Mesendoderm (in vitro differentiated cells): Measurements from ENCODE around the gene NINJ1.
"Not testable (repeated sequence)": the region's sequence is repeated elsewhere in the genome, so short reads cannot be mapped to it uniquely, and the experiment has no call there.

Experiments
- DNase-seq: peaks from one replicate; pipeline ENCODE4 v3.0.0; 2013
- H2AK5ac ChIP-seq: 2 replicates; pipeline ENCODE4 v1.6.1; 2013; ENCODE audit warnings: low read length, inconsistent platforms
- H2BK120ac ChIP-seq: 2 replicates; pipeline ENCODE4 v1.6.1; 2013; ENCODE audit warnings: low read depth, mild to moderate bottlenecking, low read length, moderate library complexity, mixed read lengths
- H2BK15ac ChIP-seq: replicated peaks from 2 replicates; pipeline ENCODE4 v1.6.1; 2013; ENCODE audit warnings: low read depth, mild to moderate bottlenecking, moderate library complexity
- H2BK5ac ChIP-seq: 2 replicates; pipeline ENCODE4 v1.6.1; 2013; ENCODE audit warnings: low read length, inconsistent platforms
- H3K18ac ChIP-seq: 2 replicates; pipeline ENCODE4 v1.6.1; 2013; ENCODE audit warnings: mild to moderate bottlenecking, low read length, mixed read lengths
- H3K23ac ChIP-seq: one replicate; pipeline ENCODE4 v1.6.1; 2013; ENCODE audit warnings: low read length
- H3K27ac ChIP-seq: 2 replicates; pipeline ENCODE4 v1.5.1; 2013; ENCODE audit warnings: low read depth, mild to moderate bottlenecking, inconsistent platforms, low read length, moderate library complexity
- H3K27me3 ChIP-seq: 2 replicates; pipeline ENCODE4 v1.6.1; 2013; ENCODE audit warnings: low read length, control low read depth, mild to moderate bottlenecking, inconsistent platforms; ENCODE audit not compliant: insufficient read depth, poor library complexity
- H3K36me3 ChIP-seq: 2 replicates; pipeline ENCODE4 v1.6.1; 2013; ENCODE audit warnings: low read length, inconsistent platforms; ENCODE audit not compliant: control insufficient read depth, insufficient read depth
- H3K4ac ChIP-seq: one replicate; pipeline ENCODE4 v1.6.1; 2013; ENCODE audit warnings: low read depth, mild to moderate bottlenecking, low read length, moderate library complexity
- H3K4me1 ChIP-seq: 2 replicates; pipeline ENCODE4 v1.6.1; 2013; ENCODE audit warnings: low read depth, low read length, inconsistent platforms; ENCODE audit not compliant: control insufficient read depth
- H3K4me2 ChIP-seq: 2 replicates; pipeline ENCODE4 v1.6.1; 2013; ENCODE audit warnings: low read length
- H3K4me3 ChIP-seq: 2 replicates; pipeline ENCODE4 v1.5.1; 2013; ENCODE audit warnings: mild to moderate bottlenecking, low read length
- H3K56ac ChIP-seq: one replicate; pipeline ENCODE4 v1.6.1; 2013; ENCODE audit warnings: low read length
- H3K79me1 ChIP-seq: 2 replicates; pipeline ENCODE4 v1.6.1; 2013; ENCODE audit warnings: low read length, inconsistent platforms
- H3K79me2 ChIP-seq: 2 replicates; pipeline ENCODE4 v1.6.1; 2013; ENCODE audit warnings: mild to moderate bottlenecking, low read length; ENCODE audit not compliant: control insufficient read depth, insufficient read depth
- H3K9ac ChIP-seq: 2 replicates; pipeline ENCODE4 v1.6.1; 2013; ENCODE audit warnings: low read length, inconsistent platforms
- H4K5ac ChIP-seq: one replicate; pipeline ENCODE4 v1.6.1; 2013; ENCODE audit warnings: low read length
- H4K8ac ChIP-seq: one replicate; pipeline ENCODE4 v1.6.1; 2013; ENCODE audit warnings: low read depth, mild to moderate bottlenecking, control low read depth, low read length, moderate library complexity
- WGBS: extraction: QIAGEN DNeasy Blood & Tissue Kit; methylation state at CpG from one replicate; pipeline ENCODE4 v1.1.7; 2013; ENCODE audit warnings: low lambda C conversion rate, missing lambda C conversion rate; ENCODE audit not compliant: insufficient coverage; ENCODE audit errors: extremely low coverage; 5-methylcytosine and 5-hydroxymethylcytosine counted together

Gene NINJ1

DNA sequence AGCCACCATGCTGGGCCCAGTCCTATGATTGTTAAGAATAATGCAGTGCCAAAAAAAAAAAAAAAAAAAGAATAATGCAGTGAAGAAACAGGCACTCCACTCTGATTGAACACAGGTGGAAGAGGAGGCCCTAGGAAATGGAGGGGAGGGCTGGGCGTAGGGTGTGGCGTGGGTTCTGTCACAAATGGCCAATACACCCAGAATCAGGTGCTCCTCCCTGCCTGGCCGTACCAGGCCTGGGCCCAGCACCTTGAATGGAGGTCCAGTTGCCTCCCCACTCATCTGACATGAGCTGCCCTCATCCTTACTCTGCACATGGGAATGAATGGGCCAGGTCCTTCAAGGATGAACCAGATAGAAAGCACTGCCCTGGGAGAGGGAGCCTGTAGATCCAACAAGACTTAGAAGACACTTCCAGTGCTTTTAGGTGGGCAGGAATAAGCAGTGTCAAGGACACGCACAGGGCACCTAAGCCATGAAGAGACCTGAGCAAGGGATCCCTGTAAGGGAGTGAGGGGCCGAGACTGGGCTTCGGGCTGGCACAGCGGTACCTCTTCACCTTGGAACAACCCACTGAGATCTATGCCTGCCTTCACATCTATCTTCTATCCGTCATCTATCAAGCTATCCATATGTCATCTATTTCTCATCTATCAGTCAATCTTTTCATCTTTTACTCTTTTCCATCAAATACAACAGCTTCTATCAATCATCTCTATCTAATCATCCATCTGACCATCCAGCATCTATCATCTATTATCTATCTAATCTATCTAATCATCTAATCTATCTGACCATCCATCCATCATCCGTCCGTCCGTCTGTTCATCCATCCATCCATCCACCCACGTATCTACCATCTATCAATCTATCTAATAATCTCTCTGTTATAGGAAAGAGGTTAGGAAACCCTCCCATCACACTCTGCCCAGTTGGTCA, 15.9 kb downstream of the NINJ1 start:
- WGBS: 95% methylated on average over 4 of the region's 12 CpGs
- no peaks in the 10 kb centered on the region for H3K27me3 ChIP-seq
- H3K79me1 ChIP-seq: no peaks in the 10 kb centered on the region
- no peaks in the 10 kb centered on the region for H3K36me3 ChIP-seq
- no peak overlapping the region for H3K18ac ChIP-seq
- no peak overlapping the region for H4K5ac ChIP-seq
- no peak overlapping the region for H2AK5ac ChIP-seq
- no peak overlapping the region for H3K4ac ChIP-seq
- H3K4me2 ChIP-seq: no peak overlapping the region
- H3K27ac ChIP-seq: no peak overlapping the region
- DNase-seq: no peak
- H3K56ac ChIP-seq: no peak overlapping the region
- H3K4me1 ChIP-seq: no peaks in the 10 kb centered on the region
- no peak overlapping the region for H2BK15ac ChIP-seq
- no peak overlapping the region for H3K23ac ChIP-seq
- H2BK5ac ChIP-seq: no peak overlapping the region
- no peaks in the 10 kb centered on the region for H3K79me2 ChIP-seq
- H2BK120ac ChIP-seq: no peak overlapping the region
- H3K4me3 ChIP-seq: no peak overlapping the region
- no peak overlapping the region for H4K8ac ChIP-seq
- H3K9ac ChIP-seq: no peak overlapping the region

DNA sequence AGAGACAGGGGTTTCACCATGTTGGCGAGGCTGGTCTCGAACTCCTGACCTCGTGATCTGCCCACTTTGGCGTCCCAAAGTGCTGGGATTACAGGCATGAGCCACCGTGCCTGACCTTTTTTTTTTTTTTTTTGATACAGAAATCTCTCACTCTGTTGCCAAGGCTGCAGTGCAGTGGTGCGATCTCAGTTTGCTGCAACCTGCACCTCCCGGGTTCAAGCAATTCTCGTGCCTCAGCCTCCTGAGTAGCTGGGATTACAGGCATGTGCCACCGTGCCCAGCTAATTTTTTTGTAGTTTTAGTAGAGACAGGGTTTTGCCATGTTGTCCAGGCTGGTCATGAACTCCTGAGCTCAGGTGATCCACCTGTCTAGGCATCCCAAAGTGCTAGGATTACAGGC, 16.5 kb downstream of the NINJ1 start:
- not testable (repeated sequence) for H2BK5ac ChIP-seq, H2BK15ac ChIP-seq, H3K36me3 ChIP-seq, H3K79me1 ChIP-seq, H2BK120ac ChIP-seq, H3K56ac ChIP-seq, H3K9ac ChIP-seq, H3K4me2 ChIP-seq, H3K23ac ChIP-seq, H3K27me3 ChIP-seq, H3K79me2 ChIP-seq, H4K8ac ChIP-seq, H4K5ac ChIP-seq, H3K27ac ChIP-seq, H3K18ac ChIP-seq, H3K4ac ChIP-seq, H3K4me3 ChIP-seq, DNase-seq, H3K4me1 ChIP-seq, H2AK5ac ChIP-seq
- WGBS: no CpG with 5 or more reads among the region's 9 CpGs

DNA sequence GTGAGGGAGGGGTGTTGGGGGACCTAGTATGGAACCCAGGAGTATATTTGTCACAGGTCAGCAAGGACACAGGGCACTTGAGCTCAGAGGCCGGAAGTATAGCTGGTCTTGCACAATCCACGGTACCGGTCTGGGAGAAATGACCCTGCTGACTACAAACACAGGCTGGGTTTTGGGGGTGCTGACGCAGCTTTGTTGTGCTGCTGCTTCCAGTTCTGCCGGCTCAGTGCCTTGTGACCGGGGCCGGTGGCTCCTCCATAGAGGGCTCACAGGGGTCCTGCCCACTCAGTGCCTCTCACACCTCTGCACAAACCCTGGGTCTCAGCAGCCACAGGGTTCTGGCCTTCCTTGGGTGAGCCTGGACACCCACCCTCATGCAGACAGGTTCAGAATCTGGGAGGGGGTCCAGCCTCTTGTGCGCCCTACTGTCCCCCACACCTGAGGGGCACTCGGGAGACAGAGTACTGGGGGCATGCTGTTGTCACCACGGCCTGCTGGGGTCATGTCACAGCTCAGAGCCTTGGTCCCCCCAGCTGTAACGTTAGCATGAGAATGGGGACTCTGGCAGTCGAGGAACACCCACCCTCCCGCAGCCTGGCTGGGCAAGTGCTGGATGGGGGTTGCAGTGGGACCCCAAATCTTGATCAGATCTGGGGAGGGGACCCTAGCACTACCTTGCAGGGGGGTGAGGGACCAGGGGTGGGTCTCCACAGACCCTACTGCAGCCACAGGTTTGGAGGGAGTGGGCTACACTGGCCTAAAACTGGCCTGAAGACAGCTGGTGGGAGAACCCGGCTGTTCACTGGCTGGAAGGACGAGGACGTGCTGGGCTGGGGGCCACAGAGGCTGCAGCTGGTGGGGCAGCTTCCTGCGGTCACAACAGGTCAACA, 17.7 kb downstream of the NINJ1 start:
- Histone ChIP-seq H2BK5ac (no peak overlapping the region), H3K4ac (no peak overlapping the region), H3K4me1 (no peaks in the 10 kb centered on the region), H3K4me3 (no peak overlapping the region), H3K18ac (no peak overlapping the region), H3K27me3 (no peaks in the 10 kb centered on the region), H3K79me2 (no peaks in the 10 kb centered on the region), H2BK120ac (no peak overlapping the region), H3K79me1 (no peaks in the 10 kb centered on the region), H3K56ac (no peak overlapping the region), H4K8ac (no peak overlapping the region), H3K9ac (no peak overlapping the region), H3K36me3 (no peaks in the 10 kb centered on the region), H3K23ac (no peak overlapping the region), H4K5ac (no peak overlapping the region), H2BK15ac (no peak overlapping the region), H3K4me2 (no peak overlapping the region), H2AK5ac (no peak overlapping the region), H3K27ac (no peak overlapping the region)
- no CpG with 5 or more reads among the region's 17 CpGs for WGBS
- DNase-seq: no peak

DNA sequence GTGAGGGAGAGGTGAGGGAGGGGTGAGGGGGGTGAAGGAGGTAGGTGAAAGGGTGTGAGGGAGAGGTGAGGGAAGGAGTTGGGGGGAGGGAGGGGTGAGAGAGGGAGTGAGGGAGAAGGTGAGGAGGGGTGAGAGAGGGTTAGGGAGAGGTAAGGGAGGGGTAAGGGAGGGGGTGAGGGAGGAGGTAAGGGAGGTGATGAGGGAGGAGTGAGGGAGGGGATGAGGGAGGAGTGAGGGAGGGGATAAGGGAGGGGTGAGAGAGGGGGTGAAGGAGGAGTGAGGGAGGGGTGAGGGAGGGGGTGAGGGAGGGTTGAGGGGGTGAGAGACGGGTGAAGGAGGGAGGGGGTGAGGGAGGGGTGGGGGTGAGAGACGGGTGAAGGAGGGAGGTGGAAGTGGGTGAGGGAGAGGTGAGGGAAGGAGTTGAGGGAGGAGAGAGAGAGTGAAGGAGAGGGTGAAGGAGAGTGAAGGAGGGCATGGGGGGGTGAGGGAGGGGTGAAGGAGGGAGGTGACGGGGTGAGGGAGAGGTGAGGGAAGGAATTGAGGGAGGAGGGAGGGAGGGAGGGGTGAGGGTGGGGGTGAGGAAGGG, 18.5 kb downstream of the NINJ1 start:
- no peak overlapping the region for H3K4me2 ChIP-seq
- H3K4me3 ChIP-seq: no peak overlapping the region
- H3K18ac ChIP-seq: no peak overlapping the region
- H3K56ac ChIP-seq: no peak overlapping the region
- H3K36me3 ChIP-seq: no peaks in the 10 kb centered on the region
- no peak overlapping the region for H4K5ac ChIP-seq
- 100% methylated on average over 1 of the region's 3 CpGs for WGBS
- no peaks in the 10 kb centered on the region for H3K79me1 ChIP-seq
- no peak overlapping the region for H4K8ac ChIP-seq
- H3K23ac ChIP-seq: no peak overlapping the region
- no peaks in the 10 kb centered on the region for H3K4me1 ChIP-seq
- H2BK15ac ChIP-seq: no peak overlapping the region
- no peak overlapping the region for H3K27ac ChIP-seq
- H3K4ac ChIP-seq: no peak overlapping the region
- no peak overlapping the region for H2BK120ac ChIP-seq
- no peaks in the 10 kb centered on the region for H3K79me2 ChIP-seq
- no peak overlapping the region for H2AK5ac ChIP-seq
- no peaks in the 10 kb centered on the region for H3K27me3 ChIP-seq
- H3K9ac ChIP-seq: no peak overlapping the region
- DNase-seq: no peak
- H2BK5ac ChIP-seq: no peak overlapping the region

DNA sequence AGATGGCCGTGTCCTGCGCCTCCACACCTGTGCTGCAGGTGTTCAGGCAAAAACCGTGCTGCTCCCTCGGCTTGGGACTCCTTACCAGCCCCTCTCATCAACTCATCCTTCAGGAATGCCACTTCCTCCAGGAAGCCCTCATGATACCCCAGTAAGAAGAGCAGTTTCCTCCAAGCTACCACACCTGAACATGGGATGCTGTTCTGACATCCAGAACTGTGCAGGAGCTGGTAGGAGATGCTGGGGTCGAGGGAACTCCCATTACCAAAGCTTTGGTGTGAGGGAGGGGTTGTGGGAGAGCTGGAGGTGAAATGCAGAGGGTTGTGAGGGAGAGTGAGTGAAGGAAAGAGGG, 19.1 kb downstream of the NINJ1 start:
- Histone ChIP-seq H3K36me3 (no peaks in the 10 kb centered on the region), H3K79me2 (no peaks in the 10 kb centered on the region), H2BK120ac (no peak overlapping the region), H3K18ac (no peak overlapping the region), H2AK5ac (no peak overlapping the region), H3K23ac (no peak overlapping the region), H3K9ac (no peak overlapping the region), H2BK5ac (no peak overlapping the region), H2BK15ac (no peak overlapping the region), H3K4ac (no peak overlapping the region), H3K4me3 (no peak overlapping the region), H3K4me1 (no peaks in the 10 kb centered on the region), H3K56ac (no peak overlapping the region), H3K4me2 (no peak overlapping the region), H3K27me3 (no peaks in the 10 kb centered on the region), H4K8ac (no peak overlapping the region), H3K27ac (no peak overlapping the region), H4K5ac (no peak overlapping the region), H3K79me1 (no peaks in the 10 kb centered on the region)
- DNase-seq: no peak
- no CpG with 5 or more reads among the region's 5 CpGs for WGBS
